Fibroblast of the conjunctiva (primary cell): ENCODE results near the gene WHRN.

Experiments used
- DNase-seq: peaks from one replicate; pipeline ENCODE4 v3.0.0-alpha.2; 2010; ENCODE audit warnings: low read depth

WHRN gene

DNA sequence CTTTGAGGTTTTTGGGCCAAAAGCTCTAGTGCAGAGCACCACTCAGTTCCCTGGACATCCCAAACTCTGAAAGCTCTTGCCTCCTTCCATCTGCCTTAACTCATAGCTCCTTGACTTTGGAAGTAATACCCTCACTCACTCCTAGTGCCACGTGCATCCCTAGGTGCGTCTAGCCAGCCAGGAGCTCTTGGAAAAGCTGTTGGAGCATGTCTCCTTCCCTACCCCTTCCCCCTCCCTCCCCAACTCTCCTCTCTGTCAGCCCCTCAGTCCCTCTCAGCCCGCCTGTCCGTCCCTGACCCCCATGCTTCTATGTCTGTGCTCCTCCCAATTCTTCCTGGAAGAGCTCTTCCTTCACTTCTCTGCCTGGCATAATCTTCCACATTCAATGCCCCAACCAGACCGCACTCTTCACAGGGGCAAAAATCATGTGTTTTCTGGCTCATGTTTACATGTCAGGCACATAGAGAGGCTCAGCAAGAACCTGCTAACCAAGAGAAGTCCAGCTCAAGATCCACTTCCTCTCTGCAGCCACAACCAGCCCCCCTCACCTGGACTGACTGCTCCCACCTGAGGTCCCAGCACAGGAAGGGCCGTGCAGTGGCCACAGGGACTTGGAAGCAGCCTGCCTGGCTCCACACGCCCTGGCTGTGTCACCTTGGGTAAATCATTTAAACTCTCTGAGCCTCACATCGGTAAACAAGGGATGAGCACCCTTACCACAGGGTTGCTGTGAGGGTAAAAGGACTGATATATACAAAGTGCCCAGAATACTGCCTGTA, 58.4 kb downstream of the WHRN start:
- no peak for DNase-seq

DNA sequence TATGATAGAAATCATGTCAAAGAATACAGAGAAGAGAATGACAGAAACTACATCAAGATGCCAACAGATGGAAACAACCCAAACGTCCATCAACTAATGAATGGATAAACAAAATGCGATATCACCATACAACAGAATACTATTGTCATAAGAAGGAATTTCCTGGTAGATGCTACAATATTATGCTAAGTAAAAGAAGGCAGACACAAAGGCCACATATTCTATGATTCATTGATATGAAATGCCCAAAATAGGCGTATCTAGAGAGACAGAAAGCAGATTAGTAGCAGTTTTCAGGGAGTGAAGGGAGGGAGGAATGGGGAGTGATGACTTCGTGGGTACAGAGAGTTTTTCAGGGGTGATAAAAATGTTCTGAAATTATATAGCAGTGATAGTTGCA, 59.2 kb downstream of the WHRN start:
- no peak for DNase-seq

DNA sequence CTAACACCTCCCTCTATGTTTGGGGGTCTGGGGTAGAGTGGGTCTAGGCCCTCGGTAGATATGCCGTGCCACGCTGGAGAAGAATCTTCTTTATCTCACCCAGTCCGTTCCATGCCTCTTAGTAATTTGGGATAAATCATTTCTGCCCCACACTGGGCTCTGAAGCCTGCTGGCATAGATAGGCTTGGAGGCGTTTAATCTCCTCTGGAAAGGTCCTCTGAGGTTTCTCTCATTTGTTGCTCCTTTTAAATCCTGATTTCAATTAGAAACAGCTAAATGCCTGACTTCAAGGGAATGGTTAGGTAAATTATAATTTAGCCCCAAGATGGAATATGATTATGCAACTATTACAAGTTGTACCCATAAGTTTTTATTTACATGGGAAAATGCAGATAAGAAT, 59.7 kb downstream of the WHRN start:
- no peak for DNase-seq

DNA sequence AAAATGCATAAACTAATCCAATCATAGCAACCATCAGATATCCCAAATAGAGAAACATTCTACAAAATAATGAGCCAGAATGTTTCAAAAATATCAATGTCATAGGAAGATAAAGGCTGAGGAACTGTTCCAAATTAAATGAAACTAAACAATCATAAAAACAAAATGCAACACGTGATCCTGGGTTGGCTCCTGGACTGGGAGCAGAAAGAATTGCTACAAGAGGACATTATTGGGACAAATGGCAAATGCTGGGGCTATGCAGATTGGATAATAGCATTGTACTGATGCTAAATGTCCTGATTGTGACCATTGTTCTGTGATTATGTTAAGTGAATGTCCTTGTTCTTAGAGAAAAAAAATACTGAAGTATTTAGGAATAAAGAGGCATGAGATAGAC, 63.3 kb downstream of the WHRN start:
- DNase-seq: no peak

DNA sequence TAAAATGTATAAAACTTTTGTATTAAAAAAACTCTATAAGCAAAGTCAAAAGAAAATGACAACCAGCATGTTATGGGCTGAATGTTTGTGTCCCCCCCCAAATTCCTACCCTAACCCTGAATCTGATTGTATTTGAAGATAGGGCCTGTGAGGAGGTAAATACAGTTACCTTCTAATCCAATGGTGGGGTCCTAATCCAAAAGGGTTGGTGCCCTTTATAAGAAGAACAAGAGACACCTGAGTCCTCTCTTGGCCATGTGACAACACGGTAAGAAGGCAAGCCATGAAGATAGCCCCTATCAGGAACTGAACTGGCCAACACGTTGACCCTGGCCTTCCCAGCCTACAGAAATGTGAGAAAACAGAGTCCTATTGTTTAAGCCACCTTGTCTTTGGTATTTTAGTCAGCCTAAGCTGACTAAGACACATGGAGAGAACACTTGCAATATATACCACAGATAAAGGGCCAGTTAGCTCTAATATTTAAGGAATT, 67.8 kb downstream of the WHRN start:
- DNase-seq: no peak

DNA sequence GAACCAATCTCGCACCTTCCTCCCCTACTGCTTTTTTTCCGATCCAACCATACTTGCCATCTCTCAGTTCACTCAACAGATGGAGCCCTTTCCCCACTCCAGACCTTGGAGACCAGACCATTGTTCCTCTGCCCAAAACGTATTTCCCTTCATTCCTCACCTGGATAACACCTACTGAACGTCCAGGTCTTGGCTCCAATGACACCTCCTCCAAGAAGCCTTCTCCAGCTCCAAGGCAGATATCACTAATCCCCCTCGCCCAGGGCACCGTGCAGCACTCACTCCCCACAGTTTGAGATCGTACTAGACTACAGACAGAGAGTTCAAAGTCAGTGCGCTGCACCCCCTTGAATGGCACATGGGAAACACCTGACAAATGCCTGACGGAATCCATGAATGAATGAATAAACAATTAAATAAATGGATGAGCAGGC, 70.4 kb downstream of the WHRN start:
- DNase-seq: peak; percentile 12

DNA sequence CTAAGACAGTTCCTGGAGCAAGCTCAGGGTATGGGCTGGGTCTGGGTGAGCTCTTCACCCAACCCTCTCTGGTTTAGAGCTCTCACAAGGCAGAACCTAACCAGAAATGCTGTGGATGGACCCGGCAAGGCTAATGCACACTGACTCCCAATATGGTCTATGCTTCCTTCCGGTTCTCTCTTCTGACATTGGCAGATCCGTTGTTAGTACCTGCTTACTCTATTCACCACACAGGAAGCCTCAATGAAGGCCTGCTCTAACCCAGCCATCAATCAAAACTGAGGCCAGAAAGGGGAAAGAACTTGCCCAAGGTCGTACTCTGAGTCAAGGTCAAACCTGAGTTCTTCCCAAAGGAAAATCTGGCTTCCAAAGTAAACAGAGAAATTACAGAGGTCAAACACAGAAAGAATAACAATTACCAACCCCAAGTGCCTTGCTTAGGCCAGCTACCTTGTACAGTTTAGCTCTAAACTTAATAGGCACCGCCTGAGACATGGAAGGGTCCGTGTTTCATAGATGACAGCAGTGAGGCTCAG, 71.5 kb downstream of the WHRN start:
- DNase-seq: no peak

DNA sequence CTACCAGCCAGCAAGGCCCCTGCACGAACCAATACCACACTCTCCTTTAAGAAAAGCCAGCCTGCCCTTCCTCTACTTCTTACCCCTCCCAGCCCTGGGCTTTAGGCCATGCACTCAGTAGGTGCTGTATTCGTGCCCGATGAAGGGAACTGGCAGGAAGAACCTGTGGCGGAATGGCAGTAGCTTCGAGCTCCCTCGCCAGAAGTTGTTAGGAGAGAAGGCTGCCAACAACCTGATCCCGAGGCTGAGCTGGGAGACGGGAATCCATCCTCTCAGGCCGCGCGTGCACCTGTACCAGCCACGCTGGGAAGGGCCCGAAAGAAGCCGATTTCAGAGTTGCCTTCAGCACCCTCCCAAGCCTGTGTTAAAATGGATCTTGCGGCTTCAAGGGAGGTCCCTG, 72.2 kb downstream of the WHRN start:
- no peak for DNase-seq

DNA sequence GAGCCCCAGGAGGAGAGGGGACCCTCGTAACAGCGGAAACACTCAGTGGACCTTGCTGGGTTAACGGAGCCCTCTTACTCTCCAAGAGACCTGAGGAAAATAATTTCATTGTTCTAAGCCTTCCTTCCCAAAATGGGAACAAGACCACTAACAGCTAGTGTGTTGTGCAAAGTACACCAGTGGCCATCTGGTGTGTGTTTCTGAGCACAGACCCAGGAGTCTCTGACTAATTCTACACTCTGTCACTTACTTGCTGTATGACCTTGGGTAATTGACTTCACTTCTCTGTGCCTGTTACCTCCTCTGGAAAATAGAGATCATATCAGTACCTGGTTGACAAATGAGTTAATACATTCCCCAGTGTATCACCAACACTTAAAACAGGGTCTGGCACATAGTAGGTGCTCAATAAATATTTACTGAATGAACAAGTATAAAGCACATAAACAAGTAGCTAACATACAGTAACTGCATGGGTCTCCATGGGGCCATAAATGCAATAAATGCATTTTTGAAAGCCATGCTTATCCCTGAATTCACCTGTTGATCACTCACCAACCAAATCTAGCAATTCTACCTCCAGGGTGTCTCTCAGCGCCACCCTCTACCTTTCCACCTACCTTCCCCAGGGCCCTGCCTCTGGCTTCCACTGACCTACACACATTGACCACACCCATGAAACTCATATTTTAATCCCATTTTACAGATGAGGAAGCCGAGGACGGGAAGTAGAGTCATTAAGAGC, 72.8 kb downstream of the WHRN start:
- DNase-seq: no peak

DNA sequence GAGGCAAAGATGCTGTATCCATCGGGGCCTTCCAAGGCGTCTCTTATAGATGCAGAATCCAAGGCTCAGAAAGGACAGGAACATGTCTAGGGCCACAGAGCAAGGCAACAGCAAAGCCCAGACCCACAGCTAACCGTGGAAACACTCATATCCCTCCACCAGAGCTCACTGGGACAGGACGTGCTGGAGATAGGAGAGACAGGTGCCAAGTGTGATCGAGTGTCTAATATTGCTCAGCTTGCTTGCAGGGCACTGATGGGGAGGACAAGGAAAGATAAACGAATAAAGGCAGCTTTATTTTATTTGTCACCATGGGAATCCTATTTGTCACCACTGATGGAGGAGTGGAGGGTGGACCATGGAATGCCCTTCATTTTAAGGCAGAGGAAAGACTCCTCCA, 73.5 kb downstream of the WHRN start:
- DNase-seq: no peak

DNA sequence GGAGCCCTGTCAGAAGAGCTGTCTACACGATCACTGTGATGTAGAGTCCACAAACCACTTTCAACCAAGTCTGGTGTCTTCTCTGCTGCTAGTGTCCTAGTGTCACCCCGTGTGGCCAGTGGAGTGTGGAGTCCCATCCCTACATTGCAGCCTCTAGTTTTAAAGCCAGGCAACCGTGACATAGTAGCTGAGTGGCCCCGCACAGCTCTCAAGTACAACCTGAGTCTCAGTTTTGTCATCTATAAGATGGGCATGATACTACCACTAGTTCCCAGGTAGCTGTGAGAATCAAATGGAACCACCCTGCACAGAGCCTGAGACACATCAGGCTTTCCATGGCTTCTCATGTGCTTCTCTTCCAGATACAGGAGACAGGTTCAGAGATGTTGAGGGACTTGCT, 74.3 kb downstream of the WHRN start:
- no peak for DNase-seq

DNA sequence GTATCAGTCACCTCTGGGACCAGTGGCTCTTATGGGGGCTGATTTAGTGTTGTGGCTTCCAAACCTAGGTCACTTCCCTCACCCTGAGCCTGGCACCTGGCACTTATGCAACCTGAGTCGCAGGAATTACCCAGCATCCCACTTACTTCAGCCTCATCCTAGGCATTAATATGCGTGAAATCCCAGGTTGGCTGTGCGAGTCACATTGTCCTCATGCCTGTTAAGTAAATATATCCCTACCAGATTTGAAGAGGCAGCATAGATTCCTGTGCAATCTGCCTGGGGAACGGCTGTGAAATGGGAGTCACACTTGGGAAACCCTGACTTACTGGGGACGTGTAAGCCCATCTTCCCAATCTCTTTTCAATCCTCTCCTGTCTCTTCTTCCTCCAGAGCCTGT, 74.8 kb downstream of the WHRN start:
- DNase-seq: no peak

DNA sequence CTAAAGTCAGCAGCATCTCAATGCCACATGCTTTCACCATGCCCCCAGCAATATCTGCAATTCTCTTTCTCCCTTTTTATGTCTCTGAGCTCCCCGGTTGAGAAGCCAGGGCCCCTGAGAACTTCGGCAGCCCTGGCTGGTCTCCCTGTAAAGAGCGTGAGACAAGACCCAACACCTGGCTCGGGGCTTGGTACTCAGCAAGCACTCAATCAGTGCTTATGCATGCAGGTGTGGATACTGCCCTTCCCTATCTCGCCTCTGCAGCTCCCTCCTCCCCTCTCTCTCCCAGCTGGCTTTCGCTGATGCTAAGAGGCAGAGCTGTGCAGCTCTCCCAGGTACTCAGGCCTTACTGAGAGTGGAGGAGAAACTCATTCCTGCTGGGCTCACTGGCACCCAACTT, 75.8 kb downstream of the WHRN start:
- DNase-seq: no peak

DNA sequence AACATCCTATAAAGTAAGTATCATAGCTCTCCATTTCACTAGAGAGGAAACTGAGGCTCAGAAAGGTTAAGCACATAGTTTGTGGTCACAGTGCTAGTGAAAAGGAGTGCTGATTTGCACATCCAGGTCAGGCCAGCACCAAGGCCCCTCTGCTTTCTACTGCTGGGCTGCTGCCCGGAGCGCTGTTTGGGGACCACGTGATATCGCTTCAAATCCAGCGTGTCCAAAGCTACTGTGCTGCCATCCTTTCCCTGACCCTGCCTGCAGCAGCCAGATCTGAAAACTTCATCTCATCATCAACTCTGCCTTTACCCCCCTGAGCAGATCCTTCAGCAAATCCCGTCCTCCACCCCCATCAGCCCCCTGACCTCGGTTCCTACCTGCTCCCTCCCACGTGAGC, 76.8 kb downstream of the WHRN start:
- DNase-seq: no peak

DNA sequence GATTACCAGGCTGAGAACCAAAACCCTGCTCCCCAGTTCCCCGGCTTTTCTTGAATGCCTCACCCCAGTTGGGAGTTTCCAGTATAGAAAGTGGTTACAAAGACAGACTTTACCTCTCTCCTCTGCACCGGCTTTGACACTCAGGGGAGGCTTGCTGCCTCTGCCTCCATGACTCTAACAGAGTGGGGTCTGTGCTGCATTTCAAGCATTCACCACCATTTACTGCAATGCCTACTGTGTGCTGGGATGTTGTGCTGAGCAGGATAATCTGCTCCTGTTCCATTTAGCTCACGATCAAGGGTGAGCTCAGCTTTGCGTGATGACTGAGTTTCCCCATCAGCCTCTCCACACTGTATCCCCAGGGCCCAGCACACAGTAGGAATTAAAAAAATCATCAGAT, 77.6 kb downstream of the WHRN start:
- no peak for DNase-seq

DNA sequence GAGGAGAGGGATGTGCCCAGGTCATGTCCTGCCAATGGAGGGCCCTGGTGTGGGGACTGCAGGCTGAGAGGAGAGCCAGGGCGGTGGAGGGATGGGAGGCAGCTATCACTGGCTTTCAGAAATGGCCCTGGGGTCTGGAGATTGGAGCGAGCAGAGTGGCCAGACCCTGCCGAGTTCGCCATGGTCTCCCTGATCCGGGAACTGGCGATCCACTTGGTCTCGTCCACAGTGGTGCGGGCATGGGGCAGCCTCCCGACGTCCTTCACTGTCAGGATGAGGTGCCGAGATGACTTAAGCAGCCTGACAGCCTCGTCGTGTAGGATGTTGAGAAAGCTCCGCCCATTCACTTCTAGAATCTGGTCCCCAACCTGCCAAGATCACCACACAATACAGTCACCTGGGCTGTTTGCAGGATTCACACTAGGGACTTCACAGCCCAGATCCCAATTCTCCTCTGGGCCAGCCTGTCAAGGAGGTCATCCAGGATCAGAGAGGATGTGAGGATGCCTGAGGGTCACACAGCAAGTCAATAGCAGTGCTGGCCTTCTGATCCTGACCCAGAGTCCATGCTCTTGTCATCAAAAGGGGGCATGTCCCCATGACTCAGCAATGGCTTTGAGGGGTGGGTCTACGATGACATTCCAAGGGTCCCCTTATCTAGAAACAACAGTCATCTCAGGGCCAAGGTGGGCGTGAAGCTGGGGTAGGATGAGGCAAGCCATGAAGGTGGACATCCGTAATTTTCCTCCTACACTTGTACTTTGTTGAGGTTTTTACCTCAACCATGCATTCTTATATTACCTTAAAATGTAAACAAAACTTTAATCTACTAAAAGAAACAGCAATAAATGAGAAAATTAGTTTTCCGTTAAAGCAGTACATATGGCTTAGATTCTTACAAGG, 79.0 kb downstream of the WHRN start:
- DNase-seq: no peak

DNA sequence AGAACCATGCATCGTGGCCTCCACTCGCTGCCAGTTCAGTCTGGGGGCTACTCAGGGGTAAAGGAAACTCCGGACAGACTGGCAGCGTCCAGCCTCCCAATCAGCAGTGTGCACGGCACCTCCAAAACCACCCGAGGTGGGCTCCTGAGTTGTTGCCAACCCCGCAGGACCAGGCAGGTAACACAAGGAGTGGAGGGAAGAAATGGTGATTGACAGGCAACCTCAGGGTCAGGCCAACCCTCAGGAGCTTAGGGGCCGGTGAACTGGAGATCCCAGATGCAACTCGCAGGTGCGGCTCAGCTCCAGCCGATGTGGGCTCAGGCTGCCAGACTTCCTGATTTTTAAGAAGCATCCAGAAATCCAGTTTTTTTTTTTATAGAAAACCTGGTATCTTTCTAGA, 80.1 kb downstream of the WHRN start:
- no peak for DNase-seq

DNA sequence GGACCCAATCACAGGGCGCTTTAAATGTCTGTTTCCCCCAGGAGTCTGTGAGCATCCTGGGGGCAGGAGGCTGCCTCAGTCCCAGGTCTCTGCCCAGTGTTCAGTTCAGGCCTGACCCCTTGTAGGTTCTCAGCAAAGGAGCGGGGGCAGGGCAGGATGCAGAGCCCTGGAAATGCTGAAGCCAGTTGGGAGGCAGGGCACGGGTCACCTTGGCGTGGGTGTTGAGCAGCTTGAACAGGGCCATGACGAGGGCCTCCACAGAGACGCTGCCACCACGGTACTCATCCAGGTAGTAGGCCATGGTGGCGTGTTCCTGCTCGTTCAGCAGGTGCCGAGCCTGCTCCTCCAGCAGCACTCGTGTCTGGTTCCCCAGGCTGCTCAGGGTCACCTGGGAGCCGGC, 81.1 kb downstream of the WHRN start:
- no peak for DNase-seq

DNA sequence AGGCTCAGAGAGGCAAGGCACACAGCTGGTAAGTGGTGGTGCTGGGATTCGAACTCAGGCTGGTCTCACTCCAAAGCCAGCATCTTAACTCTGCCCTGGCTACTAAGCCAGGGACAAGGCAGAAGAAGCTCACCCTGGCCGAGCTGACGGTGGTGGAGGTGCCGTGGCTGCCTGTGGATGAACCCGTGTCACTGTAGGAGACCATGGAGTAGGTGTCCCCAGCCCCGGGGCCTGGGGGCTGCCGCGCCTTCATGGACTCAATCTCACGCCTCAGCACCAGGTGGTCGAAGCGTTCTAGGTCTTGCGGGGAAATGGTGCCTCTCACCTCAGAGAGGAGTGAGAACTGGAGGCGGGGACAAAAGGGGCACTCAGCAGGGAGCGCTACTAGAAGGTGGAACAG, 82.1 kb downstream of the WHRN start:
- no peak for DNase-seq

DNA sequence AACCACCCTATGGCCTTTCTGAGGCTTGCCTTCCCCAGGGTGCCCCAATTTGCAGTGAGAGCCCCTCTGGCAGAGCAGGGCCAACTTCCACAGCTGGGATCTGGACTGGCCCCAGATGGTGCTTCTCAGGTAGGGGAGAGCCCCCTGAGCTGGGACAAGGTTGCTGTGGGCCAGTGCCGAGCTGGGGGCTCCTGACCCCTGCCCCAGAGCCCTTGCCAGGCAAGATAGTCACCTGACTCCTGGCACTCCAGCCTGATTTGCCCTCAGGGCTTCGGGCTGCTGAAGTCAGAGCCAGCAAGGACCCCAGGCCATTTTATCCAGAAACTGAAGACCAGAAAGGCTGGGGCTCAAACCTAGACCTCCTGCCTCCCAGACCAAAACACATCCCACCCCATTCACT, 84.1 kb downstream of the WHRN start:
- no peak for DNase-seq

DNA sequence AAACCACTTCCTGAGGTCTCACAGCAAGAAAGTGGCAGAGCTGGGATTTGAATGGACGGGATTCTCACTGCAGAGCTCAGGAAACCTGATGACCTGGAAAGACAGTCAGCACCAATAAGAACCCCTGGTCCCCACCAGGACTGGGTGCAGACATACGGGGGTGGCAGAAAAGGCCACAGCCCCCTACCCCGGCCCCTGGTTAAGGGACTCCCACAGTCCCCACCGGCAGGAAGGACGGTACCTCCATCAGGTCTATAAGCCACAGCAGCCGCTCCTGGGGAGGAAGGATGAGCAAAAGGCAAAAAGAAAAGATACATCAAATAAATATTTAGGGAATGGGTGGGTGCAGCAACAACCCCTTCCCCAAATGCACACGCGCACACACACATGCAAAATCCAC, 85.5 kb downstream of the WHRN start:
- DNase-seq: no peak

DNA sequence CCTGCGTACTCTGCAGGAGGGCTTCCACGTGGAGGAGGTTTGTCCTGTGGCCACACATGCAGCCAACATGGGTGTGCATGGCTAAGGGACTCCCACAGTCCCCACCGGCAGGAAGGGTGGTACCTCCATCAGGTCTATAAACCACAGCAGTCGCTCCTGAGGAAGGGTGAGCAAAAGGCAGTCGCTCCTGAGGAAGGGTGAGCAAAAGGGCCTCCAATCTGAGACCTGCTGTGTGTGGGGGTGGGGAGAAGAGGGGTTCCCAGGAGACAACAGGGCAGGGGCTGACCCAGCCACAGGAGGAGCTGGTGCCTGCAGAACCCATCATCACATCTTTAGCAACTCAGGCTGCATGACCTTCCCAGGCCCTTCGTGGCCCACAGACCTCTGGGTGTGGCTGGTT, 87.2 kb downstream of the WHRN start:
- no peak for DNase-seq
